ENCODE results near the gene ZFPM1.

GRCh38 chr16:88422733-88423447 lies 30.2 kb upstream of the ZFPM1 start:
- TF ChIP-seq POLR2A (IDR thresholded peaks at IDR 0.05), result no peak
- no peak for TF ChIP-seq CTCF (IDR thresholded peaks at IDR 0.05 in 4 of 5, conservative IDR thresholded peaks at IDR 0.05 in 1 of 5)
